ENCODE data around the gene NCOA7.

- TF ChIP-seq CTCF (IDR thresholded peaks at IDR 0.05) (no peak), ATF3 (CRISPR knock-in tag; conservative IDR thresholded peaks at IDR 0.05) (no peak), MXD4 (CRISPR knock-in tag; IDR thresholded peaks at IDR 0.05; ENCODE audit: borderline replicate concordance) (no peak), TEAD4 (CRISPR knock-in tag; IDR thresholded peaks at IDR 0.05) (no peak), TCF7 (CRISPR knock-in tag; IDR thresholded peaks at IDR 0.05; ENCODE audit: low read depth) (no peak), E2F1 (CRISPR knock-in tag; IDR thresholded peaks at IDR 0.05) (no peak), ZNF423 (CRISPR knock-in tag; IDR thresholded peaks at IDR 0.05) (no peak), MLX (CRISPR knock-in tag; IDR thresholded peaks at IDR 0.05) (no peak), FOXK1 (CRISPR knock-in tag; IDR thresholded peaks at IDR 0.05) (no peak), NFYB (CRISPR knock-in tag; conservative IDR thresholded peaks at IDR 0.05; ENCODE audit: low read depth) (no peak)
These were observed 50.8 kb downstream of the NCOA7 start for GRCh38 chr6:125841356-125842090.
